Smooth muscle cell (in vitro differentiated cells): ENCODE measurements around the gene PLD3. TPM values are rescaled to one million over a fixed set of nuclear protein-coding genes. Genes with fewer than 3 reads are reported as not detected.

Experiments used
- DNase-seq: peaks from one replicate; lab custom pipeline; 2025; ENCODE audit not compliant: unreplicated experiment; lab: John Stamatoyannopoulos, UW
- H2AFZ ChIP-seq: fragments of 200-600 bp; sonication (generic); 2 replicates; pipeline ENCODE4 v1.6.0; 2016; ENCODE audit warnings: antibody characterized with exemption, low read depth, mild to moderate bottlenecking
- H3F3A ChIP-seq: fragments of 200-600 bp; sonication (generic); 2 replicates; pipeline ENCODE4 v1.6.0; 2017; ENCODE audit warnings: antibody characterized with exemption, low read depth
- H3K27ac ChIP-seq: fragments of 200-600 bp; sonication (generic); 2 replicates; pipeline ENCODE4 v1.5.1; 2016; ENCODE audit warnings: low read depth, mild to moderate bottlenecking
- H3K27me3 ChIP-seq: fragments of 200-600 bp; sonication (generic); 2 replicates; pipeline ENCODE4 v1.6.1; 2016; ENCODE audit warnings: low read depth, mild to moderate bottlenecking
- H3K36me3 ChIP-seq: fragments of 200-600 bp; sonication (generic); 2 replicates; pipeline ENCODE4 v1.5.1; 2016; ENCODE audit warnings: low read depth
- H3K4me1 ChIP-seq: fragments of 200-600 bp; sonication (generic); 2 replicates; pipeline ENCODE4 v1.5.1; 2016; ENCODE audit warnings: low read depth
- H3K4me2 ChIP-seq: fragments of 200-600 bp; sonication (generic); 2 replicates; pipeline ENCODE4 v1.6.0; 2016; ENCODE audit warnings: mild to moderate bottlenecking
- H3K4me3 ChIP-seq: fragments of 200-600 bp; sonication (generic); 2 replicates; pipeline ENCODE4 v1.5.1; 2016; ENCODE audit warnings: mild to moderate bottlenecking
- H3K79me2 ChIP-seq: fragments of 200-600 bp; sonication (generic); 2 replicates; pipeline ENCODE4 v1.6.0; 2016; ENCODE audit warnings: low read depth, mild to moderate bottlenecking
- H3K9ac ChIP-seq: fragments of 200-600 bp; sonication (generic); 2 replicates; pipeline ENCODE4 v1.6.0; 2016; ENCODE audit warnings: low read depth
- H3K9me3 ChIP-seq: fragments of 200-600 bp; sonication (generic); replicated peaks from 2 replicates; pipeline ENCODE4 v1.5.1; 2016; ENCODE audit warnings: low read depth
- H4K20me1 ChIP-seq: fragments of 200-600 bp; sonication (generic); 2 replicates; pipeline ENCODE4 v1.6.0; 2016; ENCODE audit warnings: low read depth
- CTCF ChIP-seq: fragments of 200-600 bp; sonication (generic); IDR thresholded peaks from 2 replicates; pipeline ENCODE4 v1.5.1; 2017; ENCODE audit warnings: borderline replicate concordance, mild to moderate bottlenecking, antibody characterized with exemption; ENCODE audit not compliant: insufficient read depth, poor library complexity, severe bottlenecking
- WGBS: methylation state at CpG from one replicate; pipeline ENCODE4 v1.1.7; 2016; ENCODE audit warnings: low lambda C conversion rate; 5-methylcytosine and 5-hydroxymethylcytosine counted together
- polyA plus RNA-seq: library from polyadenylated mRNA; unstranded; fragments of >200 nt; fragmentation: Nextera tagmentation; extraction: Ambion mirVana; gene quantifications from 2 replicates; pipeline ENCODE4 v1.2.1, GENCODE V29; 2016
- total RNA-seq: library from RNA; depleted of rRNA; stranded (reverse); fragments of >200 nt; gene quantifications from 2 replicates; pipeline ENCODE4 v1.2.3, GENCODE V29; 2014

PLD3 gene
- total and polyA plus RNA-seq, 2 experiments from 2014 or later = 716 to 1,023 TPM

GRCh38 chr19:40312533-40312932, 36.0 kb upstream of the PLD3 start:
- no peak overlapping the region for H3K9ac ChIP-seq
- H3K4me3 ChIP-seq = no peak overlapping the region
- H4K20me1 ChIP-seq = no peaks in the 10 kb centered on the region
- H3K9me3 ChIP-seq = no peaks in the 10 kb centered on the region
- no peaks in the 10 kb centered on the region for H3K79me2 ChIP-seq
- H3K4me2 ChIP-seq = no peak overlapping the region
- H2AFZ ChIP-seq = no peak overlapping the region
- no peaks in the 10 kb centered on the region for H3K36me3 ChIP-seq
- TF ChIP-seq CTCF = no peak
- H3F3A ChIP-seq = no peaks in the 10 kb centered on the region
- 67% methylated on average over 2 of the region's 2 CpGs for WGBS
- no peaks in the 10 kb centered on the region for H3K27me3 ChIP-seq
- DNase-seq = no peak
- H3K4me1 ChIP-seq = no peaks in the 10 kb centered on the region
- H3K27ac ChIP-seq = no peak overlapping the region

DNA sequence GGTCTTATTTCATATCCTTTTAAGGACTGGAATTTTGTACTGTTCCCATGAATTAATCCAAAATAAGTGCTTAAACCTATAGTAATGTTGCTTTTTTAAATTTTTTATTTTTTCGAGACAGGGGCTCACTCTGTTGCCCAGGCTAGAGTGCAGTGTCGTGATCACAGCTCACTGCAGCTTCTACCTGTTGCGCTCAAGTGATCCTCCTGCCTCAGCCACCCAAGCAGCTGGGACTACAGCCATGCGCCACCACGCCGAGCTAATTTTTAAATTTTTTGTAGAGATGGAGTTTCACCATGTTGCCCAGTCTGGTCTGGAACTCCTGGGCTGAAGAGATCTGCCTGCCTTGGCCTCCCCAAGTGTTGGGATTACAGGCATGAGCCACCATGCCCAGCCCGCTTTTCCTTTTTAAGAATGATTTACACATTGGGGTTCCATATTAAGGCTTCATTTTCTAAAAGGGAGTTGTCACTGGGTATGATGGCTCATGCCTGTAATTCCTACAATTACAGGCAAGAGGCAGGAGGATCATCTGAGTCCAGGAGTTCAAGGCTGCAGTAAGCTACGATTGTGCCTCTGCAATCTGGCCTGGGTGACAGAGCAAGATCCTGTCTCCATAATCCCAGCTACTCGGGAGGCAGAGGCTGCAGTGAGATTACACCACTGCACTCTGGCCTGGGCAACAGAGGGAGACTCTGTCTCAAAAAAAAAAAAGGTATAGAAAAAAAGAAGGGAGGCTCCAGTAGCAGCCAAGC, 35.1 kb upstream of the PLD3 start:
- Histone ChIP-seq H3K9ac (no peak overlapping the region), H3K27ac (no peak overlapping the region), H3F3A (no peaks in the 10 kb centered on the region), H2AFZ (no peak overlapping the region), H3K4me3 (no peak overlapping the region), H3K36me3 (no peaks in the 10 kb centered on the region), H3K27me3 (no peaks in the 10 kb centered on the region), H3K79me2 (no peaks in the 10 kb centered on the region), H4K20me1 (no peaks in the 10 kb centered on the region), H3K4me2 (no peak overlapping the region), H3K4me1 (no peaks in the 10 kb centered on the region), H3K9me3 (no peaks in the 10 kb centered on the region)
- no peak for DNase-seq
- WGBS = 92% methylated on average over 9 of the region's 9 CpGs
- TF ChIP-seq CTCF = no peak

- H3K36me3 ChIP-seq = no peaks in the 10 kb centered on the region
- no peaks in the 10 kb centered on the region for H3F3A ChIP-seq
- no peaks in the 10 kb centered on the region for H3K27me3 ChIP-seq
- no peak overlapping the region for H3K27ac ChIP-seq
- no peak overlapping the region for H2AFZ ChIP-seq
- no peak for DNase-seq
- H3K79me2 ChIP-seq = no peaks in the 10 kb centered on the region
- no peaks in the 10 kb centered on the region for H4K20me1 ChIP-seq
- H3K4me3 ChIP-seq = no peak overlapping the region
- WGBS = 89% methylated on average over 2 of the region's 2 CpGs
- no peak overlapping the region for H3K9ac ChIP-seq
- H3K4me1 ChIP-seq = no peaks in the 10 kb centered on the region
- H3K9me3 ChIP-seq = no peaks in the 10 kb centered on the region
- no peak for TF ChIP-seq CTCF
- H3K4me2 ChIP-seq = no peak overlapping the region
Observed at GRCh38 chr19:40314656-40315055, 33.8 kb upstream of the PLD3 start.
